GM23248 (cell line): ENCODE data around the gene CDKN2AIP.

Experiments used
- EZH2 ChIP-seq: fragments of 200-600 bp; sonication (generic); IDR thresholded peaks from 2 replicates; pipeline ENCODE4 v1.6.1; 2018; ENCODE audit warnings: antibody characterized with exemption, mild to moderate bottlenecking; ENCODE audit not compliant: insufficient read depth, poor library complexity, severe bottlenecking
- EZH2phosphoT487 ChIP-seq: fragments of 200-600 bp; sonication (generic); IDR thresholded peaks from 2 replicates; pipeline ENCODE4 v1.6.1; 2018; ENCODE audit warnings: antibody characterized with exemption, moderate library complexity, mild to moderate bottlenecking, low read depth; ENCODE audit not compliant: insufficient read depth

- no peak for TF ChIP-seq EZH2
- no peak for TF ChIP-seq EZH2phosphoT487
These were observed 31.6 kb upstream of the CDKN2AIP start for GRCh38 chr4:183412821-183413220.
